Esophagus muscularis mucosa (tissue), 4 donors: ENCODE data around the gene PARVB.

Source experiments
- EP300 ChIP-seq: sonication (generic); formaldehyde crosslinking; IDR thresholded peaks from one replicate; pipeline ENCODE4 v1.6.1; 2017; ENCODE audit warnings: antibody characterized with exemption
- POLR2A ChIP-seq: fragments of 450-650 bp; IDR thresholded peaks from one replicate; pipeline ENCODE4 v1.6.1; 2017; ENCODE audit warnings: antibody characterized with exemption, moderate library complexity, mild to moderate bottlenecking, low read depth
- POLR2AphosphoS5 ChIP-seq, 2 donors: sonication (generic); formaldehyde crosslinking; IDR thresholded peaks; one replicate each; pipeline ENCODE4 v1.6.1; 2017; ENCODE audit warnings: antibody characterized with exemption in 2 of 2
- TF ChIP-seq, protein P1 (sequence below), 3 experiments: fragments of 200-600 bp in 2 of 3; fragments of 450-650 bp in 1 of 3; sonication (generic) in 2 of 3; IDR thresholded peaks; one replicate each; pipeline ENCODE4 v1.5.1; 2017 to 2019; ENCODE audit warnings: antibody characterized with exemption in 3 of 3, mild to moderate bottlenecking in 2 of 3, moderate library complexity in 1 of 3

DNA sequence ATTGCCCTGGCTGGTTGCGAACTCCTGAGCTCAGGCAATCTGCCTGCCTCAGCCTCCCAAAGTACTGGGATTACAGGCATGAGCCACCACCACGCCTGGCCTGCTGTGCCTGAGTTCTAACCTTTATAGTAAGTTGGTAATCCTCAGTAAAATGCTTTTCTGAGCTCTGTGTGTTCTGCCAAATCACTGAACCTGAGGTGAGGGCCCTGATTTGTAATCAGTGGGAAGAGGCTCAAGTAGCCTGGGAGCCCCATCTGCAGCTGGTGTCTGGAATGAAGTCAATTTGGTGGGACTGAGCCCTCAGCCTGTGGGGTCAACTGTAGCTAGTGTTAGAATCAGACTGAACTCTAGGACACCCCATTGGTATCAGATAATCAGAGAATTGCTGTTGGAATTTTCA lies 84.0 kb downstream of the PARVB start:
- TF ChIP-seq, protein P1, sequence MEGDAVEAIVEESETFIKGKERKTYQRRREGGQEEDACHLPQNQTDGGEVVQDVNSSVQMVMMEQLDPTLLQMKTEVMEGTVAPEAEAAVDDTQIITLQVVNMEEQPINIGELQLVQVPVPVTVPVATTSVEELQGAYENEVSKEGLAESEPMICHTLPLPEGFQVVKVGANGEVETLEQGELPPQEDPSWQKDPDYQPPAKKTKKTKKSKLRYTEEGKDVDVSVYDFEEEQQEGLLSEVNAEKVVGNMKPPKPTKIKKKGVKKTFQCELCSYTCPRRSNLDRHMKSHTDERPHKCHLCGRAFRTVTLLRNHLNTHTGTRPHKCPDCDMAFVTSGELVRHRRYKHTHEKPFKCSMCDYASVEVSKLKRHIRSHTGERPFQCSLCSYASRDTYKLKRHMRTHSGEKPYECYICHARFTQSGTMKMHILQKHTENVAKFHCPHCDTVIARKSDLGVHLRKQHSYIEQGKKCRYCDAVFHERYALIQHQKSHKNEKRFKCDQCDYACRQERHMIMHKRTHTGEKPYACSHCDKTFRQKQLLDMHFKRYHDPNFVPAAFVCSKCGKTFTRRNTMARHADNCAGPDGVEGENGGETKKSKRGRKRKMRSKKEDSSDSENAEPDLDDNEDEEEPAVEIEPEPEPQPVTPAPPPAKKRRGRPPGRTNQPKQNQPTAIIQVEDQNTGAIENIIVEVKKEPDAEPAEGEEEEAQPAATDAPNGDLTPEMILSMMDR (IDR thresholded peaks at IDR 0.05) = no peak
- TF ChIP-seq POLR2A (no peak), EP300 (no peak), POLR2AphosphoS5 (IDR thresholded peaks at IDR 0.05) (no peak)
